ENCODE data around the gene LPIN1.

- TF ChIP-seq, protein P1, sequence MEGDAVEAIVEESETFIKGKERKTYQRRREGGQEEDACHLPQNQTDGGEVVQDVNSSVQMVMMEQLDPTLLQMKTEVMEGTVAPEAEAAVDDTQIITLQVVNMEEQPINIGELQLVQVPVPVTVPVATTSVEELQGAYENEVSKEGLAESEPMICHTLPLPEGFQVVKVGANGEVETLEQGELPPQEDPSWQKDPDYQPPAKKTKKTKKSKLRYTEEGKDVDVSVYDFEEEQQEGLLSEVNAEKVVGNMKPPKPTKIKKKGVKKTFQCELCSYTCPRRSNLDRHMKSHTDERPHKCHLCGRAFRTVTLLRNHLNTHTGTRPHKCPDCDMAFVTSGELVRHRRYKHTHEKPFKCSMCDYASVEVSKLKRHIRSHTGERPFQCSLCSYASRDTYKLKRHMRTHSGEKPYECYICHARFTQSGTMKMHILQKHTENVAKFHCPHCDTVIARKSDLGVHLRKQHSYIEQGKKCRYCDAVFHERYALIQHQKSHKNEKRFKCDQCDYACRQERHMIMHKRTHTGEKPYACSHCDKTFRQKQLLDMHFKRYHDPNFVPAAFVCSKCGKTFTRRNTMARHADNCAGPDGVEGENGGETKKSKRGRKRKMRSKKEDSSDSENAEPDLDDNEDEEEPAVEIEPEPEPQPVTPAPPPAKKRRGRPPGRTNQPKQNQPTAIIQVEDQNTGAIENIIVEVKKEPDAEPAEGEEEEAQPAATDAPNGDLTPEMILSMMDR (IDR thresholded peaks at IDR 0.05) = no peak
- TF ChIP-seq POLR2A (IDR thresholded peaks at IDR 0.05) = no peak
Measured at GRCh38 chr2:11786191-11786590, 39.8 kb downstream of the LPIN1 start.

Measured in breast epithelium (tissue), 3 donors.